Tibial artery (tissue), 4 donors: ENCODE data around the gene NDUFV3.
A peak's percentile ranks its signal among the peaks of the same experiment; 100 is the strongest.
"Not testable (repeated sequence)": the region's sequence is repeated elsewhere in the genome, so short reads cannot be mapped to it uniquely, and the experiment has no call there.

ENCODE experiments used
- DNase-seq, 2 donors: peaks; one replicate each; pipeline ENCODE4 v3.0.0-alpha.2; 2019
- H3K27ac ChIP-seq, 2 donors: fragments of 200-600 bp; sonication (generic) in 1 of 2; 1 replicate in 1 of 2; 2 replicates in 1 of 2; pipeline ENCODE4 v1.5.1; 2018 to 2019; ENCODE audit warnings: mild to moderate bottlenecking in 1 of 2
- H3K27me3 ChIP-seq, 2 donors: fragments of 200-600 bp; sonication (generic) in 1 of 2; one replicate each; pipeline versions ENCODE4 v1.5.1 to v1.6.0; 2016 to 2019
- H3K36me3 ChIP-seq, 3 donors: fragments of 200-600 bp; sonication (generic) in 2 of 3; one replicate each; pipeline ENCODE4 v1.5.1; 2016 to 2019; ENCODE audit warnings: mild to moderate bottlenecking in 2 of 3
- H3K4me1 ChIP-seq, 4 donors: fragments of 200-600 bp; sonication (generic) in 2 of 4; 1 replicate in 3 of 4; 2 replicates in 1 of 4; pipeline ENCODE4 v1.5.1; 2016 to 2019
- H3K4me3 ChIP-seq, 2 donors: fragments of 200-600 bp; sonication (generic) in 1 of 2; 1 replicate in 1 of 2; 2 replicates in 1 of 2; pipeline ENCODE4 v1.5.1; 2018 to 2019; ENCODE audit warnings: mild to moderate bottlenecking in 2 of 2
- H3K9me3 ChIP-seq, 3 donors: fragments of 200-600 bp; sonication (generic) in 1 of 3; one replicate each; pipeline ENCODE4 v1.5.1; 2016 to 2019
- CTCF ChIP-seq, 2 experiments: fragments of 200-600 bp in 1 of 2; fragments of 450-650 bp in 1 of 2; IDR thresholded peaks; one replicate each; pipeline ENCODE4 v1.5.1; 2017 to 2019; ENCODE audit warnings: antibody characterized with exemption in 2 of 2, mild to moderate bottlenecking in 1 of 2, moderate library complexity in 1 of 2
- intact Hi-C: fragments of 100-400 bp; cut with DNase I; formaldehyde crosslinking; loops from one replicate; pipeline ENCODE4 v1.15.0; 2023; ENCODE audit warnings: low total_unique reads

Gene NDUFV3

GRCh38 chr21:42873096-42873495 is 20.0 kb upstream of the NDUFV3 start:
- Histone ChIP-seq H3K4me1 (peaks cover 0 to 5% (median under 1%) of the 10 kb centered on the region in 4 donors), H3K27ac (no peak overlapping the region), H3K9me3 (no peaks in the 10 kb centered on the region), H3K4me3 (no peak overlapping the region), H3K36me3 (peaks cover 39 to 84% (median 59%) of the 10 kb centered on the region in 3 donors), H3K27me3 (no peaks in the 10 kb centered on the region)
- intact Hi-C loops, result loop anchor here (10.0 kb wide), 1 partner anchor 1698 kb away; no protein-coding TSS in a partner anchor
- TF ChIP-seq CTCF (IDR thresholded peaks at IDR 0.05), result no peak
- DNase-seq, result no peak

DNA sequence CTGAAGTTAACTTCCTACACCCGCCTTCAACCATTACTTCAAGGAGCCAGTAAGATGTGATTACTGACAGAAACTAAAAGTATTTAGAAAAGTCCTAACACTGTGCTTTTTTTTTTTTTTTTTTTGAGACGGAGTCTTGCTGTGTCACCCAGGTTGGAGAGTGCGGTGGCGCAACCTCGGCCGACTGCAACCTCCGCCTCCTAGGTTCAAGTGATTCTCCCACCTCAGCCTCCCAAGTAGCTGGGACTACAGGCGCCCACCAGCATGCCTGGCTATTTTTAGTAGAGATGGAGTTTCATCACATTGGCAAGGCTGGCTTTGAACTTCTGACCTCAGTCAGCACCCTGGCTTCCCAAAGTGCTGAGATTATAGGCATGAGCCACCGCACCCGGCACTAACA is 17.3 kb upstream of the NDUFV3 start:
- intact Hi-C loops, result loop anchor here (10.0 kb wide), 1 partner anchor 1701 kb away; no protein-coding TSS in a partner anchor
- H3K27me3 ChIP-seq, H3K9me3 ChIP-seq, DNase-seq, H3K4me3 ChIP-seq, H3K27ac ChIP-seq: not testable (repeated sequence)
- Histone ChIP-seq H3K4me1 (peaks cover 0 to 15% (median 11%) of the 10 kb centered on the region in 4 donors), H3K36me3 (peaks cover 35 to 57% (median 39%) of the 10 kb centered on the region in 3 donors)

GRCh38 chr21:42878678-42878992 is 14.5 kb upstream of the NDUFV3 start:
- no peaks in the 10 kb centered on the region for H3K27me3 ChIP-seq
- H3K4me3 ChIP-seq, result peak overlapping the region; percentile 64 to 95
- peaks cover 0 to 15% (median 11%) of the 10 kb centered on the region in 4 donors for H3K4me1 ChIP-seq
- peak overlapping the region; percentile 75 to 82 for H3K27ac ChIP-seq
- H3K9me3 ChIP-seq, result no peaks in the 10 kb centered on the region
- peaks cover 7 to 29% (median 11%) of the 10 kb centered on the region in 3 donors for H3K36me3 ChIP-seq
- TF ChIP-seq CTCF (IDR thresholded peaks at IDR 0.05), result no peak
- intact Hi-C loops, result loop anchor here (10.0 kb wide), 1 partner anchor 1704 kb away; no protein-coding TSS in a partner anchor
- DNase-seq, result no peak

GRCh38 chr21:42878993-42879787 is 13.9 kb upstream of the NDUFV3 start, which contains the start of gene WDR4:
Gene WDR4, minus strand, starts transcription at chr21:42879539. Its CDS starts 44 bp downstream, at chr21:42879495.
- Histone ChIP-seq H3K36me3 (peaks cover 4 to 24% (median 9%) of the 10 kb centered on the region in 3 donors), H3K27ac (peak within 1 kb of the TSS; percentile 75 to 82), H3K4me1 (peaks cover 0 to 15% (median 11%) of the 10 kb centered on the region in 4 donors), H3K9me3 (no peaks in the 10 kb centered on the region), H3K27me3 (no peaks in the 10 kb centered on the region), H3K4me3 (peak within 1 kb of the TSS; percentile 64 to 95)
- DNase-seq, result peak; percentile 95 to 98
- TF ChIP-seq CTCF (IDR thresholded peaks at IDR 0.05), result no peak
- intact Hi-C loops, result loop anchor here (10.0 kb wide), 1 partner anchor 1704 kb away; no protein-coding TSS in a partner anchor

- Histone ChIP-seq H3K27me3 (no peaks in the 10 kb centered on the region), H3K36me3 (peaks cover 2 to 12% (median 5%) of the 10 kb centered on the region in 3 donors), H3K9me3 (no peaks in the 10 kb centered on the region), H3K4me1 (peaks cover 0 to 15% (median 11%) of the 10 kb centered on the region in 4 donors), H3K4me3 (peak overlapping the region; percentile 64 to 95), H3K27ac (no peak overlapping the region)
- no peak for DNase-seq
- intact Hi-C loops, result no loop called here
- TF ChIP-seq CTCF (IDR thresholded peaks at IDR 0.05), result no peak
These were observed 12.8 kb upstream of the NDUFV3 start for GRCh38 chr21:42880352-42880751.

DNA sequence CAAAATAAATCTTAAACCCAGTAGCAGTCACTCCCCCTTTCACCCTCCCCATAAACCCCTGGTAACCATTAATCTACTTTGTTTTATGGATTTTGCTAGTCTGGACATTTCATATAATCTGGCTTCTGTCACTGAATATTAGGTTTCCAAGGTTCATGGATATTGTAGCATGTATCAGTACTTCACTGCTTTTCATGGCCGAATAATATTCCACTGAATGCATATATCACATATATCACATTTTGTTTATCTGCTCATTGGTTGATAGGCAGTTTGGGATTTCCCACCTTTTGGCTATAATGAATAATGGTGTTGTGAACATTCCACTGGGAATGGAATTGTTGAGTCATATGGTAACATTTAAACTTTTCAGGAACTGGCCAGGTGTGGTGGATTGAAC is 9.2 kb upstream of the NDUFV3 start:
- no peaks in the 10 kb centered on the region for H3K36me3 ChIP-seq
- H3K9me3 ChIP-seq, result no peaks in the 10 kb centered on the region
- H3K27ac ChIP-seq, result no peak overlapping the region
- DNase-seq, result no peak
- H3K4me3 ChIP-seq, result no peak overlapping the region
- intact Hi-C loops, result no loop called here
- no peaks in the 10 kb centered on the region for H3K27me3 ChIP-seq
- no peak for TF ChIP-seq CTCF (IDR thresholded peaks at IDR 0.05)
- peaks cover 0 to 8% (median 5%) of the 10 kb centered on the region in 4 donors for H3K4me1 ChIP-seq
